ENCODE data around the gene KRTAP3-1.
A peak's percentile ranks its signal among the peaks of the same experiment; 100 is the strongest.

KRTAP3-1 gene

GRCh38 chr17:40967582-40967981 is 41.3 kb downstream of the KRTAP3-1 start:
- no peak overlapping the region for H3K27ac ChIP-seq
- no peak for TF ChIP-seq CTCF (IDR thresholded peaks at IDR 0.05)
- H3K36me3 ChIP-seq = no peaks in the 10 kb centered on the region
- intact Hi-C loops (cut with DNase I; ENCODE audit: low total_unique reads) = no loop called here
- no peaks in the 10 kb centered on the region for H3K27me3 ChIP-seq
- no peak overlapping the region for H3K4me3 ChIP-seq
- H3K4me1 ChIP-seq = no peaks in the 10 kb centered on the region
- DNase-seq = no peak
- peaks cover 0 to 5% (median 0%) of the 10 kb centered on the region in 3 donors for H3K9me3 ChIP-seq

- Histone ChIP-seq H3K9me3 (peaks cover 0 to 5% (median 0%) of the 10 kb centered on the region in 3 donors), H3K27me3 (no peaks in the 10 kb centered on the region), H3K4me3 (no peak within 1 kb of the TSS), H3K36me3 (no peaks in the 10 kb centered on the region), H3K27ac (no peak within 1 kb of the TSS), H3K4me1 (no peaks in the 10 kb centered on the region)
- TF ChIP-seq CTCF (IDR thresholded peaks at IDR 0.05) = no peak
- DNase-seq = no peak
- intact Hi-C loops (cut with DNase I; ENCODE audit: low total_unique reads) = no loop called here
These were observed 42.1 kb downstream of the KRTAP3-1 start, which contains the start of gene KRT39 for GRCh38 chr17:40966848-40967247. Gene KRT39, minus strand, starts transcription at chr17:40966948. Its CDS starts 92 bp downstream, at chr17:40966856.

- TF ChIP-seq CTCF (IDR thresholded peaks at IDR 0.05) = peak; percentile 31 to 44
- no peak overlapping the region for H3K27ac ChIP-seq
- H3K36me3 ChIP-seq = no peaks in the 10 kb centered on the region
- H3K4me1 ChIP-seq = no peaks in the 10 kb centered on the region
- peaks cover 0 to 2% of the 10 kb centered on the region in 2 donors for H3K27me3 ChIP-seq
- peaks cover 0 to 5% (median 0%) of the 10 kb centered on the region in 3 donors for H3K9me3 ChIP-seq
- DNase-seq = no peak
- intact Hi-C loops (cut with DNase I; ENCODE audit: low total_unique reads) = no loop called here
- no peak overlapping the region for H3K4me3 ChIP-seq
These were observed 45.1 kb downstream of the KRTAP3-1 start for GRCh38 chr17:40963838-40964237.

- H3K4me1 ChIP-seq = no peaks in the 10 kb centered on the region
- intact Hi-C loops (cut with DNase I; ENCODE audit: low total_unique reads) = no loop called here
- TF ChIP-seq CTCF (IDR thresholded peaks at IDR 0.05) = no peak
- H3K4me3 ChIP-seq = no peak overlapping the region
- H3K36me3 ChIP-seq = no peaks in the 10 kb centered on the region
- DNase-seq = no peak
- no peak overlapping the region for H3K27ac ChIP-seq
- peaks cover 0 to 2% of the 10 kb centered on the region in 2 donors for H3K27me3 ChIP-seq
- H3K9me3 ChIP-seq = peaks cover 0 to 5% (median 0%) of the 10 kb centered on the region in 3 donors
These were observed 46.8 kb downstream of the KRTAP3-1 start for GRCh38 chr17:40962059-40962561.

GRCh38 chr17:40961591-40961990 is 47.3 kb downstream of the KRTAP3-1 start:
- no peak for DNase-seq
- H3K27me3 ChIP-seq = peaks cover 0 to 2% of the 10 kb centered on the region in 2 donors
- H3K9me3 ChIP-seq = peaks cover 0 to 5% (median 0%) of the 10 kb centered on the region in 3 donors
- H3K36me3 ChIP-seq = no peaks in the 10 kb centered on the region
- no peak overlapping the region for H3K27ac ChIP-seq
- intact Hi-C loops (cut with DNase I; ENCODE audit: low total_unique reads) = no loop called here
- H3K4me1 ChIP-seq = no peaks in the 10 kb centered on the region
- H3K4me3 ChIP-seq = no peak overlapping the region
- no peak for TF ChIP-seq CTCF (IDR thresholded peaks at IDR 0.05)

- H3K27me3 ChIP-seq = peaks cover 0 to 2% of the 10 kb centered on the region in 2 donors
- DNase-seq = no peak
- no peaks in the 10 kb centered on the region for H3K4me1 ChIP-seq
- intact Hi-C loops (cut with DNase I; ENCODE audit: low total_unique reads) = no loop called here
- no peak for TF ChIP-seq CTCF (IDR thresholded peaks at IDR 0.05)
- peaks cover 0 to 5% (median 0%) of the 10 kb centered on the region in 3 donors for H3K9me3 ChIP-seq
- no peaks in the 10 kb centered on the region for H3K36me3 ChIP-seq
- no peak overlapping the region for H3K27ac ChIP-seq
- H3K4me3 ChIP-seq = no peak overlapping the region
These were observed 48.8 kb downstream of the KRTAP3-1 start for GRCh38 chr17:40960144-40960543.

All from tibial artery (tissue), 4 donors.